Astrocyte (in vitro differentiated cells and primary cell): ENCODE data around the gene NUAK2. TPM values are rescaled to one million over a fixed set of nuclear protein-coding genes. Genes with fewer than 3 reads are reported as not detected.
"Not testable (repeated sequence)": the region's sequence is repeated elsewhere in the genome, so short reads cannot be mapped to it uniquely, and the experiment has no call there.

Experiments used
- DNase-seq: peaks from one replicate; pipeline ENCODE4 v3.0.0-alpha.2; 2010; ENCODE audit warnings: low read depth
- FAIRE-seq: peaks from 2 replicates; lab custom pipeline; 2011; peaks lifted over from hg19 to GRCh38; lab: Jason Lieb, UNC
- H2AFZ ChIP-seq: 2 replicates; pipeline ENCODE4 v1.6.0; 2012; ENCODE audit warnings: low read depth, low read length, inconsistent platforms
- H3K27ac ChIP-seq: 2 replicates; pipeline ENCODE4 v1.5.1; 2011; ENCODE audit warnings: low read depth, low read length, inconsistent platforms
- H3K27me3 ChIP-seq: 2 replicates; pipeline ENCODE4 v1.6.0; 2011; ENCODE audit warnings: low read length, inconsistent platforms; ENCODE audit not compliant: insufficient read depth
- H3K36me3 ChIP-seq: 2 replicates; pipeline ENCODE4 v1.5.1; 2011; ENCODE audit warnings: low read length, inconsistent platforms; ENCODE audit not compliant: insufficient read depth
- H3K4me1 ChIP-seq: 2 replicates; pipeline ENCODE4 v1.5.1; 2011; ENCODE audit warnings: low read length, inconsistent platforms; ENCODE audit not compliant: insufficient read depth
- H3K4me2 ChIP-seq: 2 replicates; pipeline ENCODE4 v1.6.0; 2012; ENCODE audit warnings: low read length, inconsistent platforms
- H3K4me3 ChIP-seq: 2 replicates; pipeline ENCODE4 v1.5.1; 2011; ENCODE audit warnings: low read depth, mild to moderate bottlenecking, low read length, inconsistent platforms; ENCODE audit not compliant: insufficient read depth
- H3K79me2 ChIP-seq: 2 replicates; pipeline ENCODE4 v1.6.0; 2012; ENCODE audit warnings: mild to moderate bottlenecking, low read length, inconsistent platforms; ENCODE audit not compliant: insufficient read depth
- H3K9ac ChIP-seq: 2 replicates; pipeline ENCODE4 v1.6.0; 2012; ENCODE audit warnings: mild to moderate bottlenecking, low read length, inconsistent platforms
- H3K9me3 ChIP-seq: 2 replicates; pipeline ENCODE4 v1.5.1; 2012; ENCODE audit warnings: low read depth, mild to moderate bottlenecking, low read length, inconsistent platforms; ENCODE audit not compliant: insufficient read depth
- H4K20me1 ChIP-seq: 2 replicates; pipeline ENCODE4 v1.6.0; 2012; ENCODE audit warnings: low read length, inconsistent platforms; ENCODE audit not compliant: insufficient read depth
- H3K27ac Mint-ChIP-seq: one replicate; pipeline ENCODE4 v1.8.0; 2021; ENCODE audit warnings: mild to moderate bottlenecking, mixed read lengths; ENCODE audit not compliant: unreplicated experiment
- H3K27me3 Mint-ChIP-seq: one replicate; pipeline ENCODE4 v1.8.0; 2021; ENCODE audit warnings: low read depth, mixed read lengths; ENCODE audit not compliant: unreplicated experiment
- H3K36me3 Mint-ChIP-seq: one replicate; pipeline ENCODE4 v1.8.0; 2021; ENCODE audit warnings: low read depth, mixed read lengths; ENCODE audit not compliant: unreplicated experiment
- H3K4me1 Mint-ChIP-seq: one replicate; pipeline ENCODE4 v1.8.0; 2021; ENCODE audit warnings: low read depth, mixed read lengths; ENCODE audit not compliant: unreplicated experiment
- H3K4me3 Mint-ChIP-seq: one replicate; pipeline ENCODE4 v1.8.0; 2021; ENCODE audit warnings: mild to moderate bottlenecking, moderate library complexity, mixed read lengths; ENCODE audit not compliant: unreplicated experiment
- H3K9me3 Mint-ChIP-seq: one replicate; pipeline ENCODE4 v1.8.0; 2021; ENCODE audit warnings: mild to moderate bottlenecking, mixed read lengths; ENCODE audit not compliant: unreplicated experiment
- EZH2 ChIP-seq: IDR thresholded peaks from 2 replicates; pipeline ENCODE4 v1.6.1; 2012; ENCODE audit warnings: mild to moderate bottlenecking, low read length, inconsistent platforms; ENCODE audit not compliant: insufficient read depth
- total RNA-seq: library from RNA; stranded (reverse); gene quantifications from 2 replicates; pipeline ENCODE4 v1.2.1, GENCODE V29; 2021
- TF ChIP-seq, protein P1 (sequence below): IDR thresholded peaks from 2 replicates; pipeline ENCODE4 v1.5.1; 2011; ENCODE audit warnings: low read depth, mild to moderate bottlenecking, inconsistent platforms, low read length, moderate library complexity; ENCODE audit not compliant: insufficient read depth

NUAK2 gene
- total RNA-seq, 1 donor from 2014 or later, result 49.4 TPM

DNA sequence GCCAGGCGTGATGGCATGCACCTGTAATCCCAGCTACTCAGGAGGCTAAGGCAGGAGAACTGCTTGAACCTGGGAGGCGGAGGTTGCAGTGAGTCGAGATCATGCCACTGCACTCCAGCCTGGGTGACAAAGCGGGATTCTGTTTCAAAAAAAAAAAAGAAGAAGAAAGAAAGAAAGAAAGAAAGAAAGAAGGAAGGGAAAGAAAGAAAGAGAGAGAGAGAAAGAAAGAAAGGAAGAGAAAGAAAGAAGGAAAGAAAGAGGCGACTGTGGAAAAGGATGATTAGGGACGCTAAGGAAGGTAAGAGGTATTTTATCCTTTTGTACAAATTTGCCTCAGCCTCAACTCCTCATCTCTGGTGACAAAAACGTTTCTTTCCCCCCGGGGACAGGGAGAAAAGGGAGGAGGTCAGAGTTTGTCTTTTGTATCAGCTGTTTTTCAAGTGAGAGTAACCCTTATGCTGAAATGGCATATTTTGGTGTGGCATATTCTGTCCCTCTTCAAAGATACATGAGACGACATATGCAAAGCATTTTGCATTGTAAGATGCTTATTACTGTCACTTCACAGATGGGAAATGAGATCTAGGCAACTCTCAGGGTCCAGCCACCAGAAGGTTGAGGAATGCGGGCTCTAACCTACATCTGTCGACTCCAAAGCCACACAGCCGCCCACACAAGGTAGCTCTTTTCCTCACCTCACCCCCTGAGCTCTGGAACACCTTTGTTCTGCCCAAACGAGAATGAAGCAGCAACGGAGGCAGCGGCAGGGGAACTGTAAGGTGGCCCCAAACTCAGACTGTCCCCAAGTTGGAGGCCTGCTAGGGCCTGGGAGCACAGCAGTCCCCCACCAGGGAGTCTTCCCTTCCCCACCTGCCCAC, 38.0 kb downstream of the NUAK2 start:
- Histone ChIP-seq H4K20me1 (no peaks in the 10 kb centered on the region), H3K4me2 (peak overlapping the region; percentile 77), H3K9me3 (no peaks in the 10 kb centered on the region), H3K36me3 (no peaks in the 10 kb centered on the region), H3K27me3 (no peaks in the 10 kb centered on the region), H3K79me2 (no peaks in the 10 kb centered on the region), H3K27ac (peak overlapping the region; percentile 76), H3K4me3 (no peak overlapping the region), H2AFZ (no peak overlapping the region), H3K4me1 (peaks cover 50% of the 10 kb centered on the region), H3K9ac (peak overlapping the region; percentile 71)
- peaks cover 6% of the 10 kb centered on the region for H3K9me3 Mint-ChIP-seq
- peaks cover 53% of the 10 kb centered on the region for H3K4me1 Mint-ChIP-seq
- DNase-seq, result no peak
- peaks cover 2% of the 10 kb centered on the region for H3K36me3 Mint-ChIP-seq
- FAIRE-seq, result no peak
- H3K27ac Mint-ChIP-seq, result peak overlapping the region; percentile 89
- TF ChIP-seq, protein P1, sequence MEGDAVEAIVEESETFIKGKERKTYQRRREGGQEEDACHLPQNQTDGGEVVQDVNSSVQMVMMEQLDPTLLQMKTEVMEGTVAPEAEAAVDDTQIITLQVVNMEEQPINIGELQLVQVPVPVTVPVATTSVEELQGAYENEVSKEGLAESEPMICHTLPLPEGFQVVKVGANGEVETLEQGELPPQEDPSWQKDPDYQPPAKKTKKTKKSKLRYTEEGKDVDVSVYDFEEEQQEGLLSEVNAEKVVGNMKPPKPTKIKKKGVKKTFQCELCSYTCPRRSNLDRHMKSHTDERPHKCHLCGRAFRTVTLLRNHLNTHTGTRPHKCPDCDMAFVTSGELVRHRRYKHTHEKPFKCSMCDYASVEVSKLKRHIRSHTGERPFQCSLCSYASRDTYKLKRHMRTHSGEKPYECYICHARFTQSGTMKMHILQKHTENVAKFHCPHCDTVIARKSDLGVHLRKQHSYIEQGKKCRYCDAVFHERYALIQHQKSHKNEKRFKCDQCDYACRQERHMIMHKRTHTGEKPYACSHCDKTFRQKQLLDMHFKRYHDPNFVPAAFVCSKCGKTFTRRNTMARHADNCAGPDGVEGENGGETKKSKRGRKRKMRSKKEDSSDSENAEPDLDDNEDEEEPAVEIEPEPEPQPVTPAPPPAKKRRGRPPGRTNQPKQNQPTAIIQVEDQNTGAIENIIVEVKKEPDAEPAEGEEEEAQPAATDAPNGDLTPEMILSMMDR, result no peak
- no peak for TF ChIP-seq EZH2
- no peak overlapping the region for H3K4me3 Mint-ChIP-seq
- no peaks in the 10 kb centered on the region for H3K27me3 Mint-ChIP-seq

GRCh38 chr1:205280666-205281395, 40.7 kb downstream of the NUAK2 start:
- H4K20me1 ChIP-seq, H3K79me2 ChIP-seq, H3K36me3 ChIP-seq, H3K4me3 Mint-ChIP-seq, FAIRE-seq, H3K27me3 ChIP-seq, H3K4me2 ChIP-seq, H3K4me3 ChIP-seq, H3K27ac ChIP-seq, H3K27ac Mint-ChIP-seq, DNase-seq, H3K27me3 Mint-ChIP-seq, H3K9ac ChIP-seq, H3K9me3 Mint-ChIP-seq, H3K36me3 Mint-ChIP-seq, H3K9me3 ChIP-seq, H2AFZ ChIP-seq: not testable (repeated sequence)
- peaks cover 27% of the 10 kb centered on the region for H3K4me1 Mint-ChIP-seq
- peaks cover 24% of the 10 kb centered on the region for H3K4me1 ChIP-seq

DNA sequence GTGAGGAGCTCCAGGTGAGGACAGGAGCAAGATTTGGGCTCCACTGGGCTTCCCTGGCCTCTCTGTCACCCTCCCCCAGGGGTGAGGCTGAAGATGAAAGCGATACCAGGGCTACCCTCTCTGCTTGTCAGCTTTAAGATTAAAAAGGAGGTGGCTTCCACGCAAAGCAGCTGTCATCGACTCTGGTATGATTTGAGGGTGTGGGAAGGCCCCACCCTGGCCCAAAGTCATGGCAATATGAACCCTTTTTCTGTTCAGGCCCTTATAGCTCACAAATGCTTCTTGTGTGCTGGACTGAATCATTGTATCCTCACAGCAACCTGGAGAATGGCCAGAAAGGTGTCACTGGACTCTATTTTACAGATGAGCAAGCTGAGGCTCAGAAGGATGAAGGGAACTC, 41.6 kb downstream of the NUAK2 start:
- no peak overlapping the region for H3K27ac ChIP-seq
- FAIRE-seq, result no peak

More for the DNA sequence above, 41.6 kb downstream of the NUAK2 start:
- no peak overlapping the region for H3K27ac Mint-ChIP-seq
- Histone ChIP-seq H3K4me3 (no peak overlapping the region), H3K79me2 (no peaks in the 10 kb centered on the region), H3K4me2 (no peak overlapping the region), H4K20me1 (no peaks in the 10 kb centered on the region), H3K4me1 (peaks cover 16% of the 10 kb centered on the region), H3K36me3 (no peaks in the 10 kb centered on the region), H3K9ac (no peak overlapping the region), H3K27me3 (no peaks in the 10 kb centered on the region), H3K9me3 (no peaks in the 10 kb centered on the region), H2AFZ (no peak overlapping the region)
- peaks cover 4% of the 10 kb centered on the region for H3K36me3 Mint-ChIP-seq
- H3K27me3 Mint-ChIP-seq, result no peaks in the 10 kb centered on the region
- no peak overlapping the region for H3K4me3 Mint-ChIP-seq
- peaks cover 6% of the 10 kb centered on the region for H3K9me3 Mint-ChIP-seq
- TF ChIP-seq, protein P1, result no peak
- no peak for TF ChIP-seq EZH2
- peaks cover 21% of the 10 kb centered on the region for H3K4me1 Mint-ChIP-seq
- DNase-seq, result no peak
